OCI-LY1 (cell line): ENCODE results near the gene NAGK.

Source experiments
- H2AFZ ChIP-seq: fragments of 200-600 bp; sonication (generic), shearing (Covaris generic); 2 replicates; pipeline ENCODE4 v1.6.0; 2014; ENCODE audit warnings: antibody characterized with exemption, mild to moderate bottlenecking, low read length
- H3F3A ChIP-seq: fragments of 200-600 bp; sonication (generic), shearing (Covaris generic); 2 replicates; pipeline ENCODE4 v1.6.0; 2014; ENCODE audit warnings: mild to moderate bottlenecking, antibody characterized with exemption, low read length, moderate library complexity; ENCODE audit not compliant: insufficient read depth
- H3K27ac ChIP-seq: fragments of 200-600 bp; sonication (generic); 2 replicates; pipeline ENCODE4 v1.5.1; 2014; ENCODE audit warnings: low read length, mixed run types, mild to moderate bottlenecking, low read depth; ENCODE audit not compliant: poor library complexity, severe bottlenecking
- H3K27me3 ChIP-seq: fragments of 200-600 bp; sonication (generic); 2 replicates; pipeline ENCODE4 v1.6.0; 2014; ENCODE audit warnings: antibody characterized with exemption, mild to moderate bottlenecking, low read length, moderate library complexity; ENCODE audit not compliant: insufficient read depth
- H3K36me3 ChIP-seq: fragments of 200-600 bp; sonication (generic); 2 replicates; pipeline ENCODE4 v1.6.1; 2014; ENCODE audit warnings: mild to moderate bottlenecking, antibody characterized with exemption, low read length, moderate library complexity, mixed read lengths; ENCODE audit not compliant: insufficient read depth
- H3K4me1 ChIP-seq: fragments of 200-600 bp; sonication (generic); 2 replicates; pipeline ENCODE4 v1.5.1; 2014; ENCODE audit warnings: mild to moderate bottlenecking, low read length, moderate library complexity; ENCODE audit not compliant: insufficient read depth, severe bottlenecking
- H3K4me2 ChIP-seq: fragments of 200-600 bp; sonication (generic), shearing (Covaris generic); 2 replicates; pipeline ENCODE4 v1.6.1; 2014; ENCODE audit warnings: low read length
- H3K4me3 ChIP-seq: fragments of 200-600 bp; sonication (generic); 2 replicates; pipeline ENCODE4 v1.5.1; 2014; ENCODE audit warnings: low read length, low read depth, mild to moderate bottlenecking, mixed read lengths; ENCODE audit not compliant: poor library complexity, severe bottlenecking
- H3K79me2 ChIP-seq: fragments of 200-600 bp; shearing (Covaris generic); 2 replicates; pipeline ENCODE4 v1.6.1; 2016; ENCODE audit warnings: mixed run types, low read length, mixed read lengths; ENCODE audit not compliant: insufficient read depth
- H3K9ac ChIP-seq: fragments of 200-600 bp; sonication (generic), shearing (Covaris generic); 2 replicates; pipeline ENCODE4 v1.6.1; 2014; ENCODE audit warnings: mild to moderate bottlenecking, low read length, mixed read lengths
- H3K9me2 ChIP-seq: fragments of 200-600 bp; sonication (generic), shearing (Covaris generic); 2 replicates; pipeline ENCODE4 v1.6.1; 2014; ENCODE audit warnings: low read depth, mild to moderate bottlenecking, low read length, mixed read lengths
- H3K9me3 ChIP-seq: fragments of 200-600 bp; shearing (Covaris generic); 2 replicates; pipeline ENCODE4 v1.6.1; 2014; ENCODE audit warnings: low read length, mixed read lengths
- H4K20me1 ChIP-seq: fragments of 200-600 bp; sonication (generic), shearing (Covaris generic); 2 replicates; pipeline ENCODE4 v1.6.0; 2016; ENCODE audit warnings: mild to moderate bottlenecking, low read length; ENCODE audit not compliant: insufficient read depth
- CTCF ChIP-seq: fragments of 200-600 bp; sonication (generic), shearing (Covaris generic); IDR thresholded peaks from 2 replicates; pipeline ENCODE4 v1.5.1; 2017; ENCODE audit warnings: mild to moderate bottlenecking, antibody characterized with exemption, low read length, moderate library complexity, mixed read lengths
- EZH2 ChIP-seq: fragments of 200-600 bp; sonication (generic), shearing (Covaris generic); IDR thresholded peaks from 2 replicates; pipeline ENCODE4 v1.8.0; 2017; ENCODE audit warnings: borderline replicate concordance, mixed run types, mild to moderate bottlenecking, antibody characterized with exemption, low read length, moderate library complexity, mixed read lengths

NAGK gene

GRCh38 chr2:71125506-71126294 lies 57.3 kb downstream of the NAGK start:
- H4K20me1 ChIP-seq, result no peaks in the 10 kb centered on the region
- H3K4me1 ChIP-seq, result peaks cover 21% of the 10 kb centered on the region
- no peak overlapping the region for H3K4me2 ChIP-seq
- H3K9me2 ChIP-seq, result no peaks in the 10 kb centered on the region
- no peaks in the 10 kb centered on the region for H3F3A ChIP-seq
- no peaks in the 10 kb centered on the region for H3K27me3 ChIP-seq
- peaks cover 15% of the 10 kb centered on the region for H3K79me2 ChIP-seq
- H3K36me3 ChIP-seq, result peaks cover 47% of the 10 kb centered on the region
- no peak overlapping the region for H3K27ac ChIP-seq
- H2AFZ ChIP-seq, result no peak overlapping the region
- no peak overlapping the region for H3K9ac ChIP-seq
- no peaks in the 10 kb centered on the region for H3K9me3 ChIP-seq
- H3K4me3 ChIP-seq, result no peak overlapping the region
- no peak for TF ChIP-seq CTCF
- TF ChIP-seq EZH2, result no peak

- Histone ChIP-seq H2AFZ (no peak overlapping the region), H3K27ac (no peak overlapping the region), H4K20me1 (no peaks in the 10 kb centered on the region), H3K9me2 (no peaks in the 10 kb centered on the region), H3K36me3 (peaks cover 35% of the 10 kb centered on the region), H3K9ac (no peak overlapping the region), H3K27me3 (no peaks in the 10 kb centered on the region), H3K4me2 (no peak overlapping the region; the same call in 1 of the 2 replicates), H3K79me2 (peaks cover 27% of the 10 kb centered on the region), H3K4me1 (peaks cover 31% of the 10 kb centered on the region), H3K4me3 (no peak overlapping the region), H3F3A (no peaks in the 10 kb centered on the region), H3K9me3 (no peaks in the 10 kb centered on the region)
- TF ChIP-seq CTCF, result no peak
- TF ChIP-seq EZH2, result no peak
These were observed 58.5 kb downstream of the NAGK start for GRCh38 chr2:71126957-71127356.
